Eye (tissue), 1 donor: ENCODE results near the gene JMY.
A peak's percentile ranks its signal among the peaks of the same experiment; 100 is the strongest.
"Not testable (repeated sequence)": the region's sequence is repeated elsewhere in the genome, so short reads cannot be mapped to it uniquely, and the experiment has no call there.

Experiments
- DNase-seq: peaks from one replicate; pipeline ENCODE4 v3.0.0-alpha.2; 2015

Gene JMY

GRCh38 chr5:79236970-79237739 is 1.2 kb downstream of the JMY start:
- DNase-seq = peak; percentile 73

- peak; percentile 71 for DNase-seq
Observed at GRCh38 chr5:79237740-79238560, 2.0 kb downstream of the JMY start.

GRCh38 chr5:79240561-79240960 is 4.6 kb downstream of the JMY start:
- no peak for DNase-seq

- DNase-seq = no peak
Observed at GRCh38 chr5:79241535-79241979, 5.6 kb downstream of the JMY start.

- DNase-seq = no peak
Observed at GRCh38 chr5:79242242-79243039, 6.5 kb downstream of the JMY start.

- no peak for DNase-seq
Observed at GRCh38 chr5:79243224-79243623, 7.3 kb downstream of the JMY start.

GRCh38 chr5:79254067-79254466 is 18.1 kb downstream of the JMY start:
- DNase-seq = not testable (repeated sequence)

GRCh38 chr5:79255786-79256557 is 20.0 kb downstream of the JMY start:
- DNase-seq = peak; percentile 21

GRCh38 chr5:79256563-79256962 is 20.6 kb downstream of the JMY start:
- no peak for DNase-seq

- DNase-seq = no peak
Observed at GRCh38 chr5:79257314-79257713, 21.4 kb downstream of the JMY start.

GRCh38 chr5:79258801-79259200 is 22.9 kb downstream of the JMY start:
- DNase-seq = no peak

GRCh38 chr5:79259383-79259782 is 23.5 kb downstream of the JMY start:
- no peak for DNase-seq

- no peak for DNase-seq
Observed at GRCh38 chr5:79259810-79260209, 23.9 kb downstream of the JMY start.

- DNase-seq = no peak
Observed at GRCh38 chr5:79261897-79262296, 26.0 kb downstream of the JMY start.

GRCh38 chr5:79263290-79263689 is 27.4 kb downstream of the JMY start:
- DNase-seq = no peak

- no peak for DNase-seq
Observed at GRCh38 chr5:79267180-79267579, 31.2 kb downstream of the JMY start.

- DNase-seq = peak; percentile 30
Observed at GRCh38 chr5:79269733-79270166, 33.8 kb downstream of the JMY start.

GRCh38 chr5:79273341-79273740 is 37.4 kb downstream of the JMY start:
- no peak for DNase-seq

- no peak for DNase-seq
Observed at GRCh38 chr5:79284846-79285245, 48.9 kb downstream of the JMY start.

- DNase-seq = no peak
Observed at GRCh38 chr5:79285285-79285684, 49.4 kb downstream of the JMY start.

- no peak for DNase-seq
Observed at GRCh38 chr5:79285833-79286232, 49.9 kb downstream of the JMY start.

- no peak for DNase-seq
Observed at GRCh38 chr5:79287380-79287779, 51.4 kb downstream of the JMY start.
